HUES64 (cell line): Measurements from ENCODE around the gene VSIR.

Source experiments
- H3K27ac ChIP-seq: 2 replicates; pipeline ENCODE4 v1.7.0; 2013; ENCODE audit warnings: low read depth, low read length, inconsistent platforms
- H3K27me3 ChIP-seq: 2 replicates; pipeline ENCODE4 v1.6.1; 2013; ENCODE audit warnings: mild to moderate bottlenecking, low read length; ENCODE audit not compliant: insufficient read depth
- H3K36me3 ChIP-seq: 2 replicates; pipeline ENCODE4 v1.6.1; 2013; ENCODE audit warnings: mild to moderate bottlenecking, low read length; ENCODE audit not compliant: insufficient read depth
- H3K4me1 ChIP-seq: 2 replicates; pipeline ENCODE4 v1.6.1; 2013; ENCODE audit warnings: mild to moderate bottlenecking, low read length, moderate library complexity; ENCODE audit not compliant: insufficient read depth
- H3K4me3 ChIP-seq: 2 replicates; pipeline ENCODE4 v1.5.1; 2013; ENCODE audit warnings: mild to moderate bottlenecking, low read length, moderate library complexity
- H3K9ac ChIP-seq: 2 replicates; pipeline ENCODE4 v1.6.1; 2013; ENCODE audit warnings: mild to moderate bottlenecking, low read depth, low read length
- H3K9me3 ChIP-seq: 2 replicates; pipeline ENCODE4 v1.6.1; 2013; ENCODE audit warnings: low read depth, low read length; ENCODE audit not compliant: insufficient read depth
- WGBS: fragments of 150-250, 120-280 bp; methylation state at CpG from one replicate; pipeline ENCODE4 v1.1.7; 2013; ENCODE audit warnings: missing lambda C conversion rate; 5-methylcytosine and 5-hydroxymethylcytosine counted together

The VSIR gene

GRCh38 chr10:71756311-71757191 lies 16.8 kb downstream of the VSIR start:
- Histone ChIP-seq H3K4me3 (no peak overlapping the region), H3K4me1 (peaks cover 13% of the 10 kb centered on the region), H3K27ac (no peak overlapping the region), H3K36me3 (no peaks in the 10 kb centered on the region), H3K9ac (no peak overlapping the region), H3K9me3 (no peaks in the 10 kb centered on the region), H3K27me3 (no peaks in the 10 kb centered on the region)
- 78% methylated on average over 12 of the region's 12 CpGs for WGBS

- H3K4me3 ChIP-seq, result no peak overlapping the region
- no peaks in the 10 kb centered on the region for H3K36me3 ChIP-seq
- H3K9me3 ChIP-seq, result no peaks in the 10 kb centered on the region
- peaks cover 13% of the 10 kb centered on the region for H3K4me1 ChIP-seq
- H3K27ac ChIP-seq, result no peak overlapping the region
- H3K9ac ChIP-seq, result no peak overlapping the region
- H3K27me3 ChIP-seq, result no peaks in the 10 kb centered on the region
- WGBS, result 88% methylated on average over 16 of the region's 16 CpGs
Observed at GRCh38 chr10:71755179-71755879, 18.0 kb downstream of the VSIR start.

DNA sequence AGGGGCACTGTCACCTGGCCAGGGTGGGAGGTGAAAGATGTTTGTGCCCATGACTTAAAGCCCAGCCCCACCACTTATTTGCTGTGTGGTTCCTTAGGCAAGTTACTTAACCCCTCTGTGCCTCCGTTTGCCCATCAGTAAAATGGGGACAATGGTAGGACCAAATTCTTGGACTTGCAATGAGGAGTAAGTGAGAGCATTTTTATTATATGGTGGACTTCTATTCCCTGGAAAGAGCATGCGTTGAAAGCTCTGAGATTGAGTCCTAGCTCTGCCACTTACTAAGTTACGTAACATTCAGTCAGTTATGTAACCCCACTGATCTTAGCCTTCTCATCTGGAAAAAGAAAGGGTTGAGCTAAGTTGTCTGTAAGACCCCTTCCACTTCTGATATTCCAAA lies 18.8 kb downstream of the VSIR start:
- 93% methylated on average over 3 of the region's 3 CpGs for WGBS
- no peak overlapping the region for H3K4me3 ChIP-seq
- H3K27me3 ChIP-seq, result no peaks in the 10 kb centered on the region
- no peak overlapping the region for H3K27ac ChIP-seq
- H3K4me1 ChIP-seq, result peaks cover 13% of the 10 kb centered on the region
- H3K9ac ChIP-seq, result no peak overlapping the region
- H3K9me3 ChIP-seq, result no peaks in the 10 kb centered on the region
- H3K36me3 ChIP-seq, result no peaks in the 10 kb centered on the region

- WGBS, result 75% methylated on average over 8 of the region's 8 CpGs
- Histone ChIP-seq H3K36me3 (no peaks in the 10 kb centered on the region), H3K4me3 (no peak overlapping the region), H3K4me1 (peaks cover 13% of the 10 kb centered on the region), H3K9ac (no peak overlapping the region), H3K27ac (no peak overlapping the region), H3K9me3 (no peaks in the 10 kb centered on the region), H3K27me3 (no peaks in the 10 kb centered on the region)
Observed at GRCh38 chr10:71753960-71754505, 19.3 kb downstream of the VSIR start.

GRCh38 chr10:71753091-71753959 lies 20.0 kb downstream of the VSIR start:
- peaks cover 13% of the 10 kb centered on the region for H3K4me1 ChIP-seq
- H3K36me3 ChIP-seq, result no peaks in the 10 kb centered on the region
- no peaks in the 10 kb centered on the region for H3K9me3 ChIP-seq
- no peak overlapping the region for H3K27ac ChIP-seq
- no peaks in the 10 kb centered on the region for H3K27me3 ChIP-seq
- H3K9ac ChIP-seq, result no peak overlapping the region
- WGBS, result 84% methylated on average over 15 of the region's 15 CpGs
- H3K4me3 ChIP-seq, result no peak overlapping the region

DNA sequence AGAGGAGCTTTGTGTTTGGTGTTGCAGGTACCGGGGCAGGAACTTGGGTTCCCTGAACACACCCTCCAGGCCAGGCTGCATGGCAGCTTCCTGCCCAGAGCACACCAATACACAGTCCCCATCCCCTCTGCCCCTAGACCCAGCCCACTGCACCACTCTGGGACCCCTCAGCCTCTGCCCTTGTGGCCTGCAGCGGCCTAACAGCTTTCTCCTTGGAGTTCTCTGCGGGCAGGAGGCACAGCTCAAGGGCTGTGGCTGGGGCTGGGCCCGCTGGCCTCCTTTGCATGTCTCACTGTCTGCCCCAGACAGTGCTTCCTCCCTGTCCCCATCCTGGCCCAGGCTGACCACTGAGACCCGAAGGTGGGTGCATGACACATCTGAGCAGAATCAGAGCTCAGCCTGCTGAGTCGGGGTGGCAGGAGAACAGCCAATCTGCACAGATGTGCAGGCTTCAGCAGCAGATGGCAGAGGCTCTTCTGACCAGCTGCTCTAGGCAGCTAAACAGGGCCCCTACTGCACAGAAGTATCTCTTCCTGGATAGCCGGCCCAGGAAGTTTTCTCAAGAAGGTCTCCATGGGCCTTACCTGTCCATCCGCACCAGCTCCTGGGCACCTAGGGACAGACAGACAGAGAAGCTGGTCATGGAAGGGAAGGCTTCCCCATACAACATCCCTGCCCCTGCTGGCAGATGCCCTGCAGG lies 20.8 kb downstream of the VSIR start:
- Histone ChIP-seq H3K36me3 (no peaks in the 10 kb centered on the region), H3K27ac (no peak overlapping the region), H3K9me3 (no peaks in the 10 kb centered on the region), H3K27me3 (no peaks in the 10 kb centered on the region), H3K4me3 (no peak overlapping the region), H3K4me1 (peaks cover 13% of the 10 kb centered on the region), H3K9ac (no peak overlapping the region)
- 88% methylated on average over 8 of the region's 8 CpGs for WGBS

DNA sequence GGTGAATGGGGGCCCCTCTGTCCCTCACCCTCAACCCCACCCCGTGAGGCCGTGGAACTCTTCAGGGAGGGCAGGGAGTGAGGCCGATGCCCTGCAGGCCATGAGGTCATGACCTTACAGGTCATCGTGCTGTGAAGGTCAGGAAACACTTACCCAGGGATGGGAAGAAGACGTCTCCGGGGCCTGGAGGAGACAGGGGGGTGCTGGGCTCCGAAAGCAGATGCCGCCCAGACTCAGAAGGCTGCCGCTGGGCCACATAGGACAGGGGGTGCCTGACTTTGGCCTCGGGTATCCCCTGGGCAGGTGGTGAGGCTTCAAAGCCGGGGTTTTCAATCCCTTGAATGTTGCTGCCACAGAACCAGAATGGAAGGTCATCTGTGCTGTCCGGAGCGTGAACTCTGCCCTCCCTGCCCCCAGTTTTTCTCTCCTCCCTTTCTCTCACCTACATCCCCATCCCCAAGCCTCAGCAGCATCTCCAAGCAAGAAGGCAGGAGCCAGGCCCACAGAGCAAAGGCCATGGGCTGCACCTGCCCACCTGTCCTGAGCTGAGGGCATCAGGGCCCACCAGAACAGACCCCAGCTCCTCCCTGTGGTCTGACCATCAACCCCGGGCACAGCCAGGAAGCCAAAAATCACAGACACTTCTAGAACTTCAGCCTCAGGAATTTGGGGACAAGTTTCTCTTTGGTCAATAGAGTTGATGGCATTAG lies 21.6 kb downstream of the VSIR start:
- H3K27me3 ChIP-seq, result no peaks in the 10 kb centered on the region
- H3K9ac ChIP-seq, result no peak overlapping the region
- 95% methylated on average over 14 of the region's 14 CpGs for WGBS
- no peaks in the 10 kb centered on the region for H3K9me3 ChIP-seq
- H3K36me3 ChIP-seq, result no peaks in the 10 kb centered on the region
- 0 out of 2 replicates have a peak, but pooled peaks cover 5% of the 10 kb centered on the region for H3K4me1 ChIP-seq
- no peak overlapping the region for H3K27ac ChIP-seq
- no peak overlapping the region for H3K4me3 ChIP-seq

GRCh38 chr10:71750986-71751385 lies 22.3 kb downstream of the VSIR start:
- Histone ChIP-seq H3K27me3 (no peaks in the 10 kb centered on the region), H3K9me3 (no peaks in the 10 kb centered on the region), H3K4me3 (no peak overlapping the region), H3K27ac (no peak overlapping the region), H3K4me1 (peaks cover 8% of the 10 kb centered on the region; the same call in 1 of the 2 replicates), H3K9ac (no peak overlapping the region), H3K36me3 (no peaks in the 10 kb centered on the region)
- WGBS, result 98% methylated on average over 2 of the region's 5 CpGs

- Histone ChIP-seq H3K4me1 (peaks cover 8% of the 10 kb centered on the region; the same call in 1 of the 2 replicates), H3K36me3 (no peaks in the 10 kb centered on the region), H3K4me3 (no peak overlapping the region), H3K27ac (no peak overlapping the region), H3K9me3 (no peaks in the 10 kb centered on the region), H3K9ac (no peak overlapping the region), H3K27me3 (no peaks in the 10 kb centered on the region)
- 94% methylated on average over 15 of the region's 15 CpGs for WGBS
Observed at GRCh38 chr10:71750124-71750841, 23.0 kb downstream of the VSIR start.
